ENCODE results near the gene ELK3. TPM values are rescaled to one million over a fixed set of nuclear protein-coding genes. Genes with fewer than 3 reads are reported as not detected.

ELK3 gene
- total and polyA plus RNA-seq, 8 donors, result 2.2 to 21.7 (median 12.7) TPM

GRCh38 chr12:96233168-96233567 lies 39.0 kb downstream of the ELK3 start:
- peak in 1 of 2 donors; percentile 60 for DNase-seq
- H3K27ac ChIP-seq, result peak overlapping the region in 4 of 5 donors; percentile 82 to 90 (median 86)
- 72 to 82% (median 78%) methylated on average over 7 of the region's 7 CpGs for WGBS, 5 donors

GRCh38 chr12:96233939-96234461 lies 39.8 kb downstream of the ELK3 start:
- Histone ChIP-seq H3K4me1 (peaks cover 48 to 67% (median 55%) of the 10 kb centered on the region in 4 donors), H3K27me3 (no peaks in the 10 kb centered on the region), H3K36me3 (peaks cover 0 to 10% (median 3%) of the 10 kb centered on the region in 4 donors), H3K4me3 (no peak overlapping the region), H3K9me3 (no peaks in the 10 kb centered on the region), H3K27ac (peak overlapping the region; percentile 67 to 90 (median 86))
- DNase-seq, result peak; percentile 55 to 92
- TF ChIP-seq POLR2A (IDR thresholded peaks at IDR 0.05) (no peak), POLR2AphosphoS5 (IDR thresholded peaks at IDR 0.05) (peak; percentile 52 to 94 (median 82)), EP300 (IDR thresholded peaks at IDR 0.05) (peak; percentile 90)
- WGBS, 5 donors, result 48 to 82% (median 66%) methylated on average over 8 to 15 of the region's 15 CpGs
- intact Hi-C loops (cut with DNase I; ENCODE audit: low total_unique reads), result no loop called here

More at GRCh38 chr12:96233168-96233567, 39.0 kb downstream of the ELK3 start:
- intact Hi-C loops (cut with DNase I; ENCODE audit: low total_unique reads), result no loop called here
- peaks cover 0 to 10% (median 3%) of the 10 kb centered on the region in 4 donors for H3K36me3 ChIP-seq
- H3K9me3 ChIP-seq, result no peaks in the 10 kb centered on the region
- no peaks in the 10 kb centered on the region for H3K27me3 ChIP-seq
- H3K4me3 ChIP-seq, result no peak overlapping the region
- H3K4me1 ChIP-seq, result peaks cover 39 to 59% (median 48%) of the 10 kb centered on the region in 4 donors
- no peak for TF ChIP-seq POLR2AphosphoS5 (IDR thresholded peaks at IDR 0.05)
- no peak for TF ChIP-seq POLR2A (IDR thresholded peaks at IDR 0.05)
- no peak for TF ChIP-seq EP300 (IDR thresholded peaks at IDR 0.05)
- TF ChIP-seq, protein P1, sequence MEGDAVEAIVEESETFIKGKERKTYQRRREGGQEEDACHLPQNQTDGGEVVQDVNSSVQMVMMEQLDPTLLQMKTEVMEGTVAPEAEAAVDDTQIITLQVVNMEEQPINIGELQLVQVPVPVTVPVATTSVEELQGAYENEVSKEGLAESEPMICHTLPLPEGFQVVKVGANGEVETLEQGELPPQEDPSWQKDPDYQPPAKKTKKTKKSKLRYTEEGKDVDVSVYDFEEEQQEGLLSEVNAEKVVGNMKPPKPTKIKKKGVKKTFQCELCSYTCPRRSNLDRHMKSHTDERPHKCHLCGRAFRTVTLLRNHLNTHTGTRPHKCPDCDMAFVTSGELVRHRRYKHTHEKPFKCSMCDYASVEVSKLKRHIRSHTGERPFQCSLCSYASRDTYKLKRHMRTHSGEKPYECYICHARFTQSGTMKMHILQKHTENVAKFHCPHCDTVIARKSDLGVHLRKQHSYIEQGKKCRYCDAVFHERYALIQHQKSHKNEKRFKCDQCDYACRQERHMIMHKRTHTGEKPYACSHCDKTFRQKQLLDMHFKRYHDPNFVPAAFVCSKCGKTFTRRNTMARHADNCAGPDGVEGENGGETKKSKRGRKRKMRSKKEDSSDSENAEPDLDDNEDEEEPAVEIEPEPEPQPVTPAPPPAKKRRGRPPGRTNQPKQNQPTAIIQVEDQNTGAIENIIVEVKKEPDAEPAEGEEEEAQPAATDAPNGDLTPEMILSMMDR (IDR thresholded peaks at IDR 0.05), result no peak

GRCh38 chr12:96234591-96235483 lies 40.7 kb downstream of the ELK3 start:
- 79 to 92% (median 88%) methylated on average over 17 to 22 of the region's 22 CpGs for WGBS, 5 donors
- TF ChIP-seq EP300 (IDR thresholded peaks at IDR 0.05) (no peak), POLR2AphosphoS5 (IDR thresholded peaks at IDR 0.05) (no peak), POLR2A (IDR thresholded peaks at IDR 0.05) (no peak)
- TF ChIP-seq, protein P1 (IDR thresholded peaks at IDR 0.05), result no peak
- Histone ChIP-seq H3K9me3 (no peaks in the 10 kb centered on the region), H3K4me1 (peaks cover 48 to 76% (median 59%) of the 10 kb centered on the region in 4 donors), H3K4me3 (no peak overlapping the region), H3K27me3 (no peaks in the 10 kb centered on the region), H3K36me3 (peaks cover 0 to 10% (median 3%) of the 10 kb centered on the region in 4 donors), H3K27ac (peak overlapping the region in 4 of 5 donors; percentile 82 to 90 (median 86))
- intact Hi-C loops (cut with DNase I; ENCODE audit: low total_unique reads), result no loop called here
- no peak for DNase-seq

DNA sequence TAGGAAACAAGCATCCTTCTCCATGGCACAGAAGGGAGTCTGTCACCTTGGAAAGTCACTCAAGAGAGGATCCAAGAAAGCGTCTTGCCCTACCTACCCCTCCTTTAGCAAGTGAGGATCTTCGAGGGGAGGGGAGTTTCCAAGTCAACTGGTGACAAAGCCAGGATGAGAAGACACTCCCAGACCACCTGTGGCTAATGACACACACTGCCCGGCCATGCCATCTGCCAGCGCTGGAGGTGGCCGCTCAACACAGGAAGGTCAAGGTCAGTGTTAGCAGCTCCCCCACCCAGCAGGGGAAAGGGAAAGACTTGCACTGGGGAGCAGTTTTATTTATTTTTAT lies 41.3 kb downstream of the ELK3 start:
- intact Hi-C loops (cut with DNase I; ENCODE audit: low total_unique reads), result no loop called here
- no peak overlapping the region for H3K4me3 ChIP-seq
- DNase-seq, result no peak
- no peaks in the 10 kb centered on the region for H3K27me3 ChIP-seq
- WGBS, 5 donors, result 80 to 90% (median 82%) methylated on average over 5 of the region's 5 CpGs
- peaks cover 0 to 5% (median 2%) of the 10 kb centered on the region in 4 donors for H3K36me3 ChIP-seq
- no peaks in the 10 kb centered on the region for H3K9me3 ChIP-seq
- peaks cover 48 to 81% (median 62%) of the 10 kb centered on the region in 4 donors for H3K4me1 ChIP-seq
- TF ChIP-seq POLR2AphosphoS5 (IDR thresholded peaks at IDR 0.05), result no peak
- TF ChIP-seq POLR2A (IDR thresholded peaks at IDR 0.05), result no peak
- TF ChIP-seq, protein P1 (IDR thresholded peaks at IDR 0.05), result no peak
- peak overlapping the region in 4 of 5 donors; percentile 82 to 90 (median 86) for H3K27ac ChIP-seq

All from stomach (tissue), 9 donors.